H9 (cell line): Measurements from ENCODE around the gene MEA1. TPM values are rescaled to one million over a fixed set of nuclear protein-coding genes. Genes with fewer than 3 reads are reported as not detected.

Experiments
- DNase-seq: peaks from one replicate; pipeline ENCODE4 v3.0.0-alpha.2; 2017
- H2AFZ ChIP-seq: one replicate; pipeline ENCODE4 v1.6.1; 2013; ENCODE audit warnings: mild to moderate bottlenecking, low read length, control low read depth, moderate library complexity
- H2AK5ac ChIP-seq: 2 replicates; pipeline ENCODE4 v1.6.1; 2013; ENCODE audit warnings: low read length, control low read depth, mixed read lengths; ENCODE audit not compliant: insufficient read length
- H2BK120ac ChIP-seq: one replicate; pipeline ENCODE4 v1.6.1; 2013; ENCODE audit warnings: low read depth, mild to moderate bottlenecking, low read length, control low read depth, inconsistent platforms; ENCODE audit not compliant: poor library complexity, severe bottlenecking
- H2BK12ac ChIP-seq: 2 replicates; pipeline ENCODE4 v1.6.1; 2013; ENCODE audit warnings: low read length, control low read depth, mixed read lengths, low read depth; ENCODE audit not compliant: insufficient read length
- H2BK15ac ChIP-seq: 2 replicates; pipeline ENCODE4 v1.6.1; 2013; ENCODE audit warnings: low read depth, low read length, control low read depth
- H2BK20ac ChIP-seq: one replicate; pipeline ENCODE4 v1.6.1; 2013; ENCODE audit warnings: low read depth, mild to moderate bottlenecking, low read length, control low read depth, inconsistent platforms; ENCODE audit not compliant: poor library complexity, severe bottlenecking
- H2BK5ac ChIP-seq: 2 replicates; pipeline ENCODE4 v1.6.1; 2013; ENCODE audit warnings: low read length, control low read depth, mixed read lengths; ENCODE audit not compliant: insufficient read length
- H3K14ac ChIP-seq: 2 replicates; pipeline ENCODE4 v1.6.1; 2013; ENCODE audit warnings: low read length, control low read depth; ENCODE audit not compliant: insufficient read depth
- H3K18ac ChIP-seq: 2 replicates; pipeline ENCODE4 v1.6.1; 2013; ENCODE audit warnings: low read depth, mild to moderate bottlenecking, mixed read lengths, low read length, control low read depth; ENCODE audit not compliant: insufficient read length
- H3K23ac ChIP-seq: 2 replicates; pipeline ENCODE4 v1.6.1; 2013; ENCODE audit warnings: low read length, control low read depth, mixed read lengths, low read depth; ENCODE audit not compliant: insufficient read length
- H3K23me2 ChIP-seq: 2 replicates; pipeline ENCODE4 v1.6.1; 2013; ENCODE audit warnings: low read depth, mild to moderate bottlenecking, mixed read lengths, low read length, control low read depth; ENCODE audit not compliant: insufficient read length, poor library complexity, severe bottlenecking
- H3K27ac ChIP-seq: 2 replicates; pipeline ENCODE4 v1.5.1; 2013; ENCODE audit warnings: low read length, control low read depth, mixed read lengths, low read depth; ENCODE audit not compliant: insufficient read length
- H3K27me3 ChIP-seq: 2 replicates; pipeline ENCODE4 v1.6.1; 2013; ENCODE audit warnings: low read length, control low read depth, inconsistent platforms; ENCODE audit not compliant: insufficient read depth
- H3K4ac ChIP-seq: 2 replicates; pipeline ENCODE4 v1.6.1; 2013; ENCODE audit warnings: low read depth, mild to moderate bottlenecking, control low read depth, inconsistent platforms, low read length, moderate library complexity
- H3K4me1 ChIP-seq: 2 replicates; pipeline ENCODE4 v1.6.1; 2013; ENCODE audit warnings: low read length, control low read depth, inconsistent platforms; ENCODE audit not compliant: insufficient read depth
- H3K4me2 ChIP-seq: 2 replicates; pipeline ENCODE4 v1.6.1; 2013; ENCODE audit warnings: low read length, control low read depth, mixed read lengths; ENCODE audit not compliant: insufficient read length, insufficient read depth
- H3K56ac ChIP-seq: 2 replicates; pipeline ENCODE4 v1.6.1; 2013; ENCODE audit warnings: low read depth, mild to moderate bottlenecking, mixed read lengths, low read length, control low read depth; ENCODE audit not compliant: insufficient read length
- H3K79me1 ChIP-seq: 2 replicates; pipeline ENCODE4 v1.6.1; 2013; ENCODE audit warnings: low read depth, mild to moderate bottlenecking, moderate library complexity, low read length, control low read depth, inconsistent platforms; ENCODE audit not compliant: insufficient read depth, poor library complexity, severe bottlenecking
- H3K79me2 ChIP-seq: 2 replicates; pipeline ENCODE4 v1.6.1; 2013; ENCODE audit warnings: low read length, control low read depth, inconsistent platforms; ENCODE audit not compliant: insufficient read depth
- H3K9ac ChIP-seq: 2 replicates; pipeline ENCODE4 v1.6.1; 2013; ENCODE audit warnings: low read length, control low read depth, mixed read lengths; ENCODE audit not compliant: insufficient read length; ENCODE audit errors: extremely low read depth
- H3K9me3 ChIP-seq: one replicate; pipeline ENCODE4 v1.6.1; 2013; ENCODE audit warnings: low read depth, low read length, inconsistent platforms; ENCODE audit not compliant: control insufficient read depth
- H3T11ph ChIP-seq: one replicate; pipeline ENCODE4 v1.6.1; 2013; ENCODE audit warnings: mild to moderate bottlenecking, low read length, control low read depth, inconsistent platforms
- H4K20me1 ChIP-seq: one replicate; pipeline ENCODE4 v1.6.1; 2013; ENCODE audit not compliant: control insufficient read depth, insufficient read length, insufficient read depth
- H4K5ac ChIP-seq: 2 replicates; pipeline ENCODE4 v1.6.1; 2013; ENCODE audit warnings: low read depth, mild to moderate bottlenecking, mixed read lengths, low read length, control low read depth; ENCODE audit not compliant: insufficient read length
- H4K8ac ChIP-seq: replicated peaks from 2 replicates; pipeline ENCODE4 v1.6.1; 2013; ENCODE audit warnings: low read length, control low read depth, mixed read lengths, low read depth; ENCODE audit not compliant: insufficient read length
- H4K91ac ChIP-seq: 2 replicates; pipeline ENCODE4 v1.6.1; 2013; ENCODE audit warnings: low read depth, mild to moderate bottlenecking, moderate library complexity, mixed read lengths, low read length, control low read depth; ENCODE audit not compliant: insufficient read length
- H3K27ac Mint-ChIP-seq, 3 experiments: 2 replicates in 2 of 3; 3 replicates in 1 of 3; pipeline ENCODE4 v1.8.0; 2020 to 2021; ENCODE audit warnings: mixed read lengths in 3 of 3, mild to moderate bottlenecking in 1 of 3, moderate library complexity in 1 of 3
- H3K27me3 Mint-ChIP-seq: 2 replicates; pipeline ENCODE4 v1.8.0; 2021; ENCODE audit warnings: low read depth, mild to moderate bottlenecking, moderate library complexity, mixed read lengths
- H3K36me3 Mint-ChIP-seq, 3 experiments: 2 replicates in 2 of 3; 3 replicates in 1 of 3; pipeline ENCODE4 v1.8.0; 2020 to 2021; ENCODE audit warnings: low read depth in 3 of 3, mixed read lengths in 3 of 3; ENCODE audit not compliant: insufficient read depth in 1 of 3
- H3K4me1 Mint-ChIP-seq, 2 experiments: 2 replicates each; pipeline ENCODE4 v1.8.0; 2020; ENCODE audit warnings: mixed read lengths in 2 of 2
- H3K4me3 Mint-ChIP-seq, 2 experiments: 2 replicates in 1 of 2; 3 replicates in 1 of 2; pipeline ENCODE4 v1.8.0; 2020 to 2021; ENCODE audit warnings: mild to moderate bottlenecking in 2 of 2, mixed read lengths in 2 of 2, moderate library complexity in 1 of 2
- H3K9me3 Mint-ChIP-seq, 2 experiments: 2 replicates in 1 of 2; 3 replicates in 1 of 2; pipeline ENCODE4 v1.8.0; 2020; ENCODE audit warnings: mild to moderate bottlenecking in 2 of 2, mixed read lengths in 2 of 2, moderate library complexity in 1 of 2
- CTCF ChIP-seq: fragments of 200-600 bp; sonication (generic); conservative IDR thresholded peaks from 3 replicates; pipeline ENCODE4 v1.8.0; 2021; ENCODE audit warnings: antibody characterized with exemption, mild to moderate bottlenecking
- WGBS: extraction: QIAGEN DNeasy Blood & Tissue Kit; methylation state at CpG from one replicate; pipeline ENCODE4 v1.1.7; 2013; ENCODE audit warnings: missing lambda C conversion rate, low lambda C conversion rate, mixed read lengths; ENCODE audit not compliant: insufficient read length; ENCODE audit errors: extremely low coverage; 5-methylcytosine and 5-hydroxymethylcytosine counted together
- total RNA-seq: library from RNA; stranded (reverse); gene quantifications from 2 replicates; pipeline ENCODE4 v1.2.1, GENCODE V29; 2021

The MEA1 gene
- total RNA-seq, 1 experiment from 2014 or later, result 113 TPM

GRCh38 chr6:43053545-43054205, 39.9 kb upstream of the MEA1 start, which contains the start of gene CUL7:
Gene CUL7 (minus strand): TSS chr6:43053851. CDS start chr6:43052788, 1,063 bp downstream.
- H3K4me3 Mint-ChIP-seq, result peak within 1 kb of the TSS; percentile 94
- Histone ChIP-seq H2BK5ac (no peak within 1 kb of the TSS), H4K5ac (no peak within 1 kb of the TSS), H3K79me2 (peaks cover 7% of the 10 kb centered on the region; the same call in 1 of the 2 replicates), H3K23ac (no peak within 1 kb of the TSS), H4K20me1 (no peaks in the 10 kb centered on the region), H2BK120ac (no peak within 1 kb of the TSS), H2BK20ac (no peak within 1 kb of the TSS), H3K18ac (peak within 1 kb of the TSS; percentile 52), H2AK5ac (no peak within 1 kb of the TSS), H3K9ac (peak within 1 kb of the TSS; percentile 72), H3K4me1 (0 out of 2 replicates have a peak, but pooled peaks cover 4% of the 10 kb centered on the region), H4K91ac (no peak within 1 kb of the TSS), H3K4ac (no peak within 1 kb of the TSS; the same call in 1 of the 2 replicates), H2BK15ac (no peak within 1 kb of the TSS), H3K27me3 (no peaks in the 10 kb centered on the region), H3T11ph (no peak within 1 kb of the TSS), H3K27ac (no peak within 1 kb of the TSS), H3K14ac (peak within 1 kb of the TSS; percentile 85), H3K9me3 (no peaks in the 10 kb centered on the region), H4K8ac (no peak within 1 kb of the TSS), H3K56ac (no peak within 1 kb of the TSS), H2BK12ac (no peak within 1 kb of the TSS), H3K23me2 (peaks cover 7% of the 10 kb centered on the region), H2AFZ (no peak within 1 kb of the TSS), H3K79me1 (peaks cover 2% of the 10 kb centered on the region), H3K4me2 (peak within 1 kb of the TSS; percentile 52)
- DNase-seq, result peak; percentile 91
- H3K27ac Mint-ChIP-seq, result peak within 1 kb of the TSS; percentile 92 to 98 (median 97)
- H3K4me1 Mint-ChIP-seq, result peaks cover 30 to 31% of the 10 kb centered on the region in 2 experiments
- peaks cover 0 to 3% of the 10 kb centered on the region in 2 experiments; a peak in 1 of 5 replicates for H3K9me3 Mint-ChIP-seq
- H3K36me3 Mint-ChIP-seq, result peaks cover 32 to 57% (median 56%) of the 10 kb centered on the region in 3 experiments
- 100% methylated on average over 1 of the region's 45 CpGs for WGBS
- no peaks in the 10 kb centered on the region; the same call in 1 of the 2 replicates for H3K27me3 Mint-ChIP-seq
- no peak for TF ChIP-seq CTCF
